ENCODE results near the gene CORO6.

DNA sequence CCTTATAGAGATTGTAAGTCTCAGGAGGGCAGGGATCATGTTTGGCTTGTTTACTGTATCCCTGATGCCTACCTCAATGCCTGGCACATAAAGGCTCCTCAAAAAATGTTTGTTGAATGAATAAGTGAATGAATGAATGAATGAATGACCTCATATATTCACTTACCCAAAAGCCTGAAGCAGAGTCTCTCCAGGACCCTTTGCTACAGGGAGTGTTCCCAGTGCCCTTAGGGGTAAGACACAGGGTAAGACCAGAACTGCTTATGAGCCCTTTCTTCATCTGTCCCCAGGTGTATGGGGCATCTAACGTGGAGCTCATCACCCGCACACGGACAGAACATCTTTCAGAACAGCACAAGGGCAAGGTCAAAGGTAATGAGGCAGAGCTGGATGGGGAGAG, 12.3 kb downstream of the CORO6 start:
- TF ChIP-seq, protein P1, sequence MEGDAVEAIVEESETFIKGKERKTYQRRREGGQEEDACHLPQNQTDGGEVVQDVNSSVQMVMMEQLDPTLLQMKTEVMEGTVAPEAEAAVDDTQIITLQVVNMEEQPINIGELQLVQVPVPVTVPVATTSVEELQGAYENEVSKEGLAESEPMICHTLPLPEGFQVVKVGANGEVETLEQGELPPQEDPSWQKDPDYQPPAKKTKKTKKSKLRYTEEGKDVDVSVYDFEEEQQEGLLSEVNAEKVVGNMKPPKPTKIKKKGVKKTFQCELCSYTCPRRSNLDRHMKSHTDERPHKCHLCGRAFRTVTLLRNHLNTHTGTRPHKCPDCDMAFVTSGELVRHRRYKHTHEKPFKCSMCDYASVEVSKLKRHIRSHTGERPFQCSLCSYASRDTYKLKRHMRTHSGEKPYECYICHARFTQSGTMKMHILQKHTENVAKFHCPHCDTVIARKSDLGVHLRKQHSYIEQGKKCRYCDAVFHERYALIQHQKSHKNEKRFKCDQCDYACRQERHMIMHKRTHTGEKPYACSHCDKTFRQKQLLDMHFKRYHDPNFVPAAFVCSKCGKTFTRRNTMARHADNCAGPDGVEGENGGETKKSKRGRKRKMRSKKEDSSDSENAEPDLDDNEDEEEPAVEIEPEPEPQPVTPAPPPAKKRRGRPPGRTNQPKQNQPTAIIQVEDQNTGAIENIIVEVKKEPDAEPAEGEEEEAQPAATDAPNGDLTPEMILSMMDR (IDR thresholded peaks at IDR 0.05), result no peak
- no peak for TF ChIP-seq EZH2 (IDR thresholded peaks at IDR 0.05; ENCODE audit: borderline replicate concordance, insufficient read depth, low read depth, low read length, poor library complexity, severe bottlenecking)
